UCSD-AML1 (cell line): ENCODE data around the gene PRPH.

Experiments
- DNase-seq: peaks from one replicate; lab custom pipeline; 2025; ENCODE audit not compliant: unreplicated experiment; lab: John Stamatoyannopoulos, UW

PRPH gene

GRCh38 chr12:49345051-49345824 is 50.3 kb downstream of the PRPH start:
- DNase-seq = no peak

- DNase-seq = no peak
These were observed 51.1 kb downstream of the PRPH start for GRCh38 chr12:49345825-49346658.

DNA sequence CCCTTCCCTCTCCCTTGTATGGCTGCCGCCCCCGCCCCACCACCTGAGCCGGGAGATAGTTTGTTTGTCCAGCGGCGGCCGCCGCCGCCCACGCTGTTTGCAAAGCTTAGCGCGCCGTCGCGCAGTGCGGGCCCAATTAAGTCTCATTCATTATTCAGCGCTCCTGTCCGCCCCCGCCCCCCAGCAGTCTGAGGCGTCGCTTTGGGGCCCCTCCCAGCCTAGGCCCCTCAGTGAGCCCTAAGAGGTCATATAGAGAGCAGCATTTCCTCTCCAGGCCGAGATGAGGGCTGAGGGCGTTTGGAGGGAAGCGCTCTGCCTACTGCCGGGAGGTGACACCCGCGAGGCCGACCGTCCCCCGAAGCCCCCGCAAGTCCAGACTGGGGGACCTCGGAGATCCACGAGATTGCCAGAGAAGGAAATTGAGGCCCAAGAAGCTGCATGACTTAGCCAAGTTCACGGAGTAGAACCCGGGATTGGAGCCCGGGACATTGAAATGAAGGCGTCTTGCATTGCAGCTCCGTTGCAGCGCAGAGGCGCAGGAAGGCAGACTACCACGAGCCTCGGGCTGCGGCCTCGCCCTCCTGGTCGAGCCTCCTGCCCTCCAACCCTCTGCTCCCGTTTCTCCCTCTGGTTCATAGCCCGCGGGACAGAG is 51.8 kb downstream of the PRPH start, which contains the start of gene DNAJC22:
DNAJC22 (plus strand) TSS at position 230 of the 652 bp plus-strand sequence. CDS start 1,985 bp downstream, outside the sequence.
- peak; percentile 46 for DNase-seq

DNA sequence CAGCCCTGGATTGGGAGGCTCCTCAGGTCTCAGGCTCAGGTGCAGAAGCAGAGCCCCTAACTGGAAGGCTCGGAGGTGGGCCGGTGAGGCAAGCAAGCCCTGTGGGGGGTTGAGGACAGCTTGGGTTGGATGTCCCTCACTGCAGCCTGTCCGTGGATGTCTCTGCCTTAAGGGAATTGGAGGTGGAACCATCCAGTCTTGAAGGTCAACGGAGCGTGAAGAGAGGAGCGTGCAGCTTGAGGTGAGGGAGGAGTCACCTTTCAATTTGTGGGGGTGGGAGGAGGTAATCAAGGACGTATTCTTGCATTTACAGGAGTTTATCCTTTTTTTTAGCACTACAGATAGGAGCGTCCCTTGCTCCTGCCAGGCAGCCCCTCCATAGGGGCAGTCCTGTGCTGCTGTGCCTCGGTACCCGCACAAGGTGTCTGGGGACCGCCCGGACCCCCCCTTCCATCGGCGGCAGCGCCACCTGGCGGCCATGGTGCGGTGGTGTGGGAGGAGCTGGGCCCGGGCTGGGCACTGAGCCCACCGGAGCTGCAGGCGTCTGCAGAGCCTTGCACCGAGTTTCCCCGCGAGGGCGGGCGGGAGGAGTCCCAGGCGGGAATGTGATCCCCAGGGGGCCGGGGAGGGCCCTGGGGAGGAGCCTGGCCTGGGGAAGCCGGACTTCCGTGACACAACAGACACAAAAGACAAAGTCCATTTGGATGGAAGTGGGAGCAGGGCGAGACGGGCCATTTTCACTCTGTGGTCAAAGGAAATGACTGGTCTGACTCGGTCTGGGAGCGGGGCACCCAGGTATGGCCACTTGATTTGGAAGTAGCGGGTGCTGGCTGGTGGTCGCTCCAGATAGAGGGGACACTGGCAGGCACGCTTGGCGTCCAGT is 52.6 kb downstream of the PRPH start:
- DNase-seq = peak; percentile 65
